K562 (cell line): Measurements from ENCODE around the gene MSS51. TPM values are rescaled to one million over a fixed set of nuclear protein-coding genes. Genes with fewer than 3 reads are reported as not detected.
A peak's percentile ranks its signal among the peaks of the same experiment; 100 is the strongest.

ENCODE experiments used
- ADNP ChIP-seq: fragments of 200-800 bp; sonication (Bioruptor generic); IDR thresholded peaks from 2 replicates; pipeline ENCODE4 v1.6.1; 2016; ENCODE audit warnings: missing genetic modification characterization, missing compliant biosample characterization
- CC2D1A ChIP-seq: fragments of 450-650 bp; IDR thresholded peaks from 2 replicates; pipeline ENCODE4 v1.6.1; 2017; ENCODE audit warnings: mild to moderate bottlenecking
- ETV1 ChIP-seq: fragments of 450-650 bp; conservative IDR thresholded peaks from 2 replicates; pipeline ENCODE4 v1.6.1; 2016; ENCODE audit warnings: missing genetic modification characterization, control low read depth, low read depth, missing compliant biosample characterization
- HES1 ChIP-seq: fragments of 450-650 bp; IDR thresholded peaks from 2 replicates; pipeline ENCODE4 v1.6.1; 2016; ENCODE audit warnings: low read depth, mild to moderate bottlenecking, moderate library complexity
- HIVEP1 ChIP-seq: fragments of 250-450 bp; sonication (Bioruptor Pico); IDR thresholded peaks from 2 replicates; pipeline ENCODE4 v1.4.0; 2020; ENCODE audit warnings: mild to moderate bottlenecking
- HMG20B ChIP-seq: fragments of 250-450 bp; sonication (Bioruptor Pico); IDR thresholded peaks from 2 replicates; pipeline ENCODE4 v1.5.0; 2021; ENCODE audit warnings: mild to moderate bottlenecking
- HMGXB4 ChIP-seq: sonication (generic); formaldehyde crosslinking; IDR thresholded peaks from 2 replicates; pipeline ENCODE4 v1.8.1; 2023; ENCODE audit warnings: mild to moderate bottlenecking, missing genetic modification reagents
- ILK ChIP-seq: fragments of 450-650 bp; IDR thresholded peaks from 2 replicates; pipeline ENCODE4 v1.6.1; 2016; ENCODE audit warnings: missing genetic modification characterization, low read depth, mild to moderate bottlenecking, missing compliant biosample characterization, moderate library complexity, borderline replicate concordance
- MYNN ChIP-seq, 2 experiments: sonication (generic); formaldehyde crosslinking in 1 of 2; IDR thresholded peaks; 2 replicates each; pipeline versions ENCODE4 v1.5.0 to v1.6.1; 2016 to 2020; ENCODE audit warnings: antibody characterized with exemption in 1 of 2, missing genetic modification reagents in 1 of 2
- PATZ1 ChIP-seq: fragments of 250-450 bp; sonication (Bioruptor Pico); IDR thresholded peaks from 2 replicates; pipeline ENCODE4 v1.5.0; 2020; ENCODE audit warnings: mild to moderate bottlenecking, borderline replicate concordance
- RBM15 ChIP-seq: fragments of 200-400 bp; formaldehyde crosslinking; IDR thresholded peaks from 2 replicates; pipeline ENCODE4 v1.6.1; 2018; ENCODE audit warnings: mild to moderate bottlenecking, low read length, moderate library complexity; ENCODE audit not compliant: insufficient read depth
- RFX7 ChIP-seq: fragments of 250-450 bp; sonication (Bioruptor Pico); IDR thresholded peaks from 2 replicates; pipeline ENCODE4 v1.5.1; 2021; ENCODE audit warnings: mild to moderate bottlenecking
- SETDB1 ChIP-seq: IDR thresholded peaks from one replicate; pipeline ENCODE4 v1.6.1; 2012; ENCODE audit warnings: low read length, control low read depth, inconsistent platforms
- SLC30A9 ChIP-seq: fragments of 250-450 bp; sonication (Bioruptor Pico); IDR thresholded peaks from 2 replicates; pipeline ENCODE4 v1.8.0; 2022; ENCODE audit warnings: mild to moderate bottlenecking, moderate library complexity
- SPI1 ChIP-seq: IDR thresholded peaks from 2 replicates; pipeline ENCODE4 v1.6.1; 2011; ENCODE audit warnings: low read depth, low read length, control low read depth, borderline replicate concordance
- TAF7 ChIP-seq: fragments of 450-650 bp; IDR thresholded peaks from 2 replicates; pipeline ENCODE4 v1.6.1; 2016; ENCODE audit warnings: missing genetic modification characterization, missing compliant biosample characterization
- XRCC5 ChIP-seq: fragments of 200-400 bp; formaldehyde crosslinking; IDR thresholded peaks from 2 replicates; pipeline ENCODE4 v1.6.1; 2017; ENCODE audit warnings: low read depth, mild to moderate bottlenecking, low read length
- ZBED1 ChIP-seq: IDR thresholded peaks from 2 replicates; pipeline ENCODE4 v1.6.1; 2014
- ZBTB1 ChIP-seq: sonication (generic); formaldehyde crosslinking; IDR thresholded peaks from 2 replicates; pipeline ENCODE4 v1.8.1; 2023; ENCODE audit warnings: missing genetic modification reagents, low read depth, mild to moderate bottlenecking, borderline replicate concordance
- ZC3H11A ChIP-seq: IDR thresholded peaks from 2 replicates; pipeline ENCODE4 v1.6.1; 2012; ENCODE audit warnings: low read depth, low read length, improper control_type of control experiment
- ZNF274 ChIP-seq: IDR thresholded peaks from 2 replicates; pipeline ENCODE4 v1.6.1; 2011; ENCODE audit warnings: low read depth, mild to moderate bottlenecking, low read length, moderate library complexity, borderline replicate concordance
- ZNF398 ChIP-seq: fragments of 250-450 bp; sonication (Bioruptor Pico); IDR thresholded peaks from 2 replicates; pipeline ENCODE4 v1.8.0; 2021; ENCODE audit warnings: moderate library complexity, mild to moderate bottlenecking, inconsistent platforms
- ZNF764 ChIP-seq: fragments of 250-450 bp; sonication (Bioruptor Pico); IDR thresholded peaks from 2 replicates; pipeline ENCODE4 v1.4.0; 2020; ENCODE audit warnings: low read depth, mild to moderate bottlenecking, moderate library complexity
- polyA plus RNA-seq, 8 experiments: library from polyadenylated mRNA; depleted of rRNA in 4 of 8; stranded (reverse) in 5 of 8; unstranded in 3 of 8; fragments of >200 nt; fragmentation: Nextera tagmentation in 2 of 8; fragmentation: Illumina TruSeq in 1 of 8; extraction: Ambion mirVana in 2 of 8; extraction: Trizol in 1 of 8; gene quantifications; 2 replicates each; pipeline versions ENCODE4 v1.2.1 to v1.2.3, GENCODE V29; 2011 to 2014; ENCODE audit warnings: inconsistent platforms in 1 of 8, missing spikeins in 1 of 8
- total RNA-seq, 7 experiments: library from RNA; depleted of rRNA in 6 of 7; stranded (reverse); fragments of >200 nt in 6 of 7; fragmentation: Illumina TruSeq in 2 of 7; extraction: Trizol in 2 of 7; gene quantifications; 2 replicates each; pipeline versions ENCODE4 v1.2.1 to v1.2.3, GENCODE V29; 2011 to 2021; ENCODE audit warnings: low replicate concordance in 1 of 7

The MSS51 gene
- total and polyA plus RNA-seq, 9 of the 15 experiments (the other 6 are each of a cell fraction or from before 2014, with no cell fraction given) = 0.28 to 1.8 (median 1.2) TPM

- TF ChIP-seq ZC3H11A = no peak
- no peak for TF ChIP-seq MYNN (IDR thresholded peaks at IDR 0.05)
- TF ChIP-seq MYNN (CRISPR knock-in tag; IDR thresholded peaks at IDR 0.05) = no peak
- TF ChIP-seq ZNF274 = no peak
- TF ChIP-seq SETDB1 = no peak
- TF ChIP-seq RFX7 = no peak
- no peak for TF ChIP-seq ADNP (tag)
- peak; percentile 49; the same call in 1 of the 2 replicates for TF ChIP-seq ZBED1
- TF ChIP-seq TAF7 (tag) = peak; percentile 47; the same call in 1 of the 2 replicates
- peak; percentile 82 for TF ChIP-seq HMGXB4 (CRISPR knock-in tag)
- TF ChIP-seq ETV1 = peak; percentile 73
- no peak for TF ChIP-seq HMG20B (CRISPR knock-in tag)
- no peak for TF ChIP-seq SLC30A9 (CRISPR knock-in tag)
- TF ChIP-seq HES1 = peak; percentile 65; the same call in 1 of the 2 replicates
- TF ChIP-seq CC2D1A = 0 out of 2 replicates have a peak, but pooled peaks have one; percentile 15
- no peak for TF ChIP-seq PATZ1 (CRISPR knock-in tag)
- TF ChIP-seq XRCC5 = no peak
- no peak for TF ChIP-seq RBM15
- 0 out of 2 replicates have a peak, but pooled peaks have one; percentile 58 for TF ChIP-seq HIVEP1
- TF ChIP-seq ZNF764 = no peak
- no peak for TF ChIP-seq ZNF398 (CRISPR knock-in tag)
- TF ChIP-seq ZBTB1 (CRISPR knock-in tag) = peak; percentile 62; the same call in 1 of the 2 replicates
- no peak for TF ChIP-seq ILK (tag)
- no peak for TF ChIP-seq SPI1
Observed at GRCh38 chr10:73413528-73414229, 19.7 kb downstream of the MSS51 start, which contains the start of gene ANXA7 (continued).
